DMS53 treated with DMSO at 0.1 percent for 48 hours (cell line): Measurements from ENCODE around the gene CRLF1.
A peak's percentile ranks its signal among the peaks of the same experiment; 100 is the strongest.
"Not testable (repeated sequence)": the region's sequence is repeated elsewhere in the genome, so short reads cannot be mapped to it uniquely, and the experiment has no call there.

Experiments
- DNase-seq: peaks from one replicate; lab custom pipeline; 2025; ENCODE audit not compliant: unreplicated experiment; lab: John Stamatoyannopoulos, UW

The CRLF1 gene

GRCh38 chr19:18593367-18594095, 13.1 kb downstream of the CRLF1 start:
- DNase-seq = no peak

- DNase-seq = not testable (repeated sequence)
Measured at GRCh38 chr19:18592732-18593131, 13.9 kb downstream of the CRLF1 start.

DNA sequence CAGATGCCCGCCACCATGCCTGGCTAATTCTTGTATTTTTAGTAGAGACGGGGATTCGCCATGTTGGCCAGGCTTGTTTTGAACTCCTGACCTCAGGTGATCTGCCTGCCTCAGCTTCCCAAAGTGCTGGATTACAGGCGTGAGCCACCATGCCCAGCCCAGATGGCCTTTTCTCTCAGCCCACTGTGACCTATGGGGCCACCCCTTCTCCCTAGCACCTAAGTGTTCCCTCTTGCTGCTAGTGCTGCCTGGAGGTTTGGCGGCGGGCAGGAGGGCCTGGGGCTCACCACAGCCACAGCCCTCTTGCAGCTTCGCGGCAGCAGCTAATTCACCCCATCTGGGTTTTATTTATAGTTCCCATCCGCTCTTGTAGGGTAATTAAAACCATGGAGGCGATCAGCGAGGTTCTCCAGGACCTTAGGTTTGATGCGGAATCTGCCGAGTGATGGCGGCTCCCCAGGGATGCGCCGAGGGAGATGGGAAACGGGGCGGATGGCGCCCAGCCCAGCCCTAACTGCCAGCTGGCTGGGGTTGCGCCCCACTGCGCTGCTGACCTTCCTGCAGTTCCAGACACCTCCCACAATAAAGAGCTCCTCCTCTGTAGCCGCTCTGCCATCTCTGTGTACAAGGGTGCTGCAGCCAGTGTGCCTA, 14.7 kb downstream of the CRLF1 start:
- no peak for DNase-seq

- no peak for DNase-seq
Measured at GRCh38 chr19:18590273-18591272, 16.0 kb downstream of the CRLF1 start.

- DNase-seq = peak; percentile 44
Measured at GRCh38 chr19:18589380-18590272, 17.0 kb downstream of the CRLF1 start.

GRCh38 chr19:18588611-18589379, 17.8 kb downstream of the CRLF1 start, which contains the start of gene REX1BD:
REX1BD (plus strand) TSS chr19:18588798; CDS start chr19:18588802, 4 bp downstream.
- DNase-seq = peak; percentile 44

DNA sequence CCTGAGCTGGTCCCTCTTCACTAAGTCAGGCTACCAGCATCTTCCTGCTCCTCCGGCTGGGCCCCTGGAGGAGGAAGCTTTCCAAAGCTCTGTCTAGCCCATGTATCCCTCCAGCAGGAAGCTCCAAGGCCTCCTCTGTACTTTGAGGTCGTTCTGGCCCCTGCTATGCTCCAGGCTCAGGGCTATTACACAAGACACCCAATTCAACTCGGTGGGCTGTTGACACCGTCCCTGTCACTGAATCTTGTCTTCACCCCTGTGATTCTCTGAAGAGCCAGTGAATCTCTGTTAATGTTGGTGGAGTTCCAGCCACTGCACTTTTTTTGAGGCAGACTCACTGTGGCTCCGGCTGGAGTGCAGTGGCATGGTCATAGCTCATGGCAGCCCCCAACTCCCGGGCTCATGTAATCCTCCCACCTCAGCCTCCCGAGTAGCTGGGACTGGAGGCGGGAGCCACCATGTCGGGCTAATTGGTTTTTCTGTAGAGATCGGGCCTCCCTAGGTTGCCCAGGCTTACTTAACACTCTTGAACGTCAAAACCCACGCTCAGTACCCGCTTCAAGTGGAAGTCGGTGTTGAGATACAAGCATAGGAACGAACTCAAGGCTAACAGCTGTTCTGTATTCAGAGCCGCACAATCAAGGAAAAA, 18.5 kb downstream of the CRLF1 start:
- no peak for DNase-seq

DNA sequence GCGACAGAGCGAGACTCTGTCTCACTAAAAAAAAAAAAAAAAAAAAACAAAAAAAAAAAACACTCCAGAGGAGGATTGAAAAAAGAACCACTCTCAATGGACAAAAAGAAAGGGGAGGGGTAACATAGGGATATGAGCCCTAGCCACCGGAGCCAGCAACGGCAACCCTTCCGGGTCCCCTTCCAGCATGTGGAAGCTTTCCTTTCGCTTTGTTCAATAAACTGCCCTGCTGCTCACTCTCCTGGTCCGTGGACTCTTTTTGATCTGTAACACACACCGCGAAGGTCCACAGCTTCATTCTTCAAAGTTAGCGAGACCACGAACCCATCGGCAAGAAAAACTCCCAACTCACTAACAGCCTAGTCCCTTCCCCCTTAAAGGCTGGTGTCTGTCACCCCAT, 19.0 kb downstream of the CRLF1 start:
- no peak for DNase-seq

GRCh38 chr19:18586306-18586705, 20.3 kb downstream of the CRLF1 start:
- no peak for DNase-seq

- DNase-seq = no peak
Measured at GRCh38 chr19:18580311-18580710, 26.3 kb downstream of the CRLF1 start.

DNA sequence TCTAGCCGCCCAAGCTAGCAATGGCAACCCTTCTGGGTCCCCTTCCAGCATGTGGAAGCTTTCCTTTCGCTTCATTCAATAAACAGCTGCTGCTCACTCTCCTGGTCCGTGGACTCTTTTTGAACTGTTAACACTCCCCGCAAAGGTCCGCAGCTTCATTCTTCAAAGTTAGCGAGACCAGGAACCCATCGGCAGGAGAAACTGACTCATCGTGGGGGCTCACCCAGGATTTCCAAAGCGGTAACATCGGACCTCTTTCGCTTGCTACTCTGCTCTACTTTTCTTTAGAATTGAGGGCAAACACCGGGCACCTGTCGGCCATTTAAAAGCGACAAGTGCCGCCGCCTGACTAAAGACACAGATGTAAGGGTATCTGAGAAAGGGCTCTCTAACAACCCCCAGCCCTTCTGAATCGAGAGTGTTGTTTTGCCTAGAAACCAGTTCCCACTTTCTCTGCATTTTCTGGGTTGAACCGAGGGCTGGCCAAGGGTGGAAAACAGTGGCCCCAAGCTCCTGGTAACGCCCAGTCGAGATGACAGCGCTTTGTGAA, 29.2 kb downstream of the CRLF1 start:
- DNase-seq = no peak

GRCh38 chr19:18576383-18576782, 30.2 kb downstream of the CRLF1 start:
- no peak for DNase-seq

- no peak for DNase-seq
Measured at GRCh38 chr19:18574691-18575291, 31.8 kb downstream of the CRLF1 start.

DNA sequence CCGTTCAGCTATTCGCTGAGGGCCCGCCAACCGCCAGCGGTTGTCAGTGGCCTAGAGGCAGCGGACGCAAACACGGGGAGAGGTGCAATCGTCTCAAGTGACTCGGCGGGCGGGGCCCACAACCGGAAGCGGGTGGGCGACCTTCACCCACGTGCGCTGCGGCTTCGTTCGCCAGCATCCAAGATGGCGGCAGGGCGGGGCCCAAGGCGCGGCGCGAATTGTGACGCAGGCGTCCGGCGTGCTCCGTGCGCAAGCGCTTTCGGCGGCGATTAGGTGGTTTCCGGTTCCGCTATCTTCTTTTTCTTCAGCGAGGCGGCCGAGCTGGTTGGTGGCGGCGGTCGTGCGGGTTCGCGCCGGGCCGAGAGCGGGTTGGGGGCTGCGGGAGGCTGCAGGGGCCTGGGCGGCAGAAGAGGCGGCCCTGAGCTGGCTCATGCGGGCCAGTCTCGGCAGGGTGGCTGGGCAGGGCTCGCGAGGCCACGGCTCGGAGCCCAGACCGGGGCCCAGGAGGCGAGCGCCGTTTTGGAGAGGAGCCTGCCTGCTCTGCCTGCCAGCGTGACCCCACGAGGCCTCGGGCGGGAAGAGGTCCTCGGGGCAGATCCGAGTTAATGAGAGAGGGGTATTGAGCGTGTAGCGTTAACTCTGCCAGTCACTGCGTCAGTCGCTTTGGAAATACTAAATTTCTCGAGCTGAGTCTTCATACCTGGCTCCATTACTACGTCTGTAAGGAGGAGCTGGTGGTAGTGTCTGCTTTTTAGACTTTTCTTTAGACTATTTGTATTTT, 34.8 kb downstream of the CRLF1 start, which contains the start of gene UBA52:
UBA52 (plus strand) TSS at position 294 of the 781 bp plus-strand sequence. CDS start 1,444 bp downstream, outside the sequence.
- peak; percentile 90 for DNase-seq

DNA sequence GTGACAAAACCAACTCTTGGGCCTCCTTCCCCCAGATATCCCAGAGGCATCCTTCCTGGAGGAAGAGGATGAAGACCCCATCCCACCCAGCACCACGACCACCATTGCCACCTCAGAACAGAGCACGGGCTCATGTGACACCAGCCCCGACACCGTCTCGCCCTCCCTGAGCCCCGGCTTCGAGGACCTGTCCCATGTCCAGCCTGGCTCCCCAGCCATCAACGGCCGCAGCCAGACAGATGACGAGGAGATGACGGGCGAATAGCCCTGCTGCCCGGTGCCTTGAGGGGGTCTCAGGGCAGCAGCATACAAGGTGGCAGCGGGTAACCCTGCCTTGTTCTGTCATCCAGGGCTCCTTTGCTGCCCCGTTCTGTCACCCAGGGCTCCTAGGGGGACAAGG, 38.2 kb downstream of the CRLF1 start:
- DNase-seq = no peak

DNA sequence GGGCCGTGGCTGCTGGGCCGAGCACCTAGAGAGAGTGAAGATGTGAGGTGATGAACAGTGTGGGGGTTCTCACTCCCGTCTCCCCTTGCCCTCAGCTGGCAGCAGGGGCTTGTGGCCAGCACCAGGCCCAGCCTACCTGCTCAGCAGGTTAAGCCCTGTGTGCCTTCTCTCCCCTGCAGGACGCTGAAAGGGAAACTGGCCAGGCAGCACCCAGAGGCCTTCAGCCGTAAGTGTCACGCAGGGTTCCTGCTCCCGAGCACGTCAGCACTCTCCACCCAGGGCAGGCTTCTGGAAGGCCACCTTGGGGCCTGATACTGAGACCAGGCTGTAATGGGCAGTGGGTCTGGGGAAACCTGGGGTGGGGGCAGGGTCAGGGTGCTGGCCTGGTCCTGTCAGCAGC, 39.6 kb downstream of the CRLF1 start:
- DNase-seq = no peak

DNA sequence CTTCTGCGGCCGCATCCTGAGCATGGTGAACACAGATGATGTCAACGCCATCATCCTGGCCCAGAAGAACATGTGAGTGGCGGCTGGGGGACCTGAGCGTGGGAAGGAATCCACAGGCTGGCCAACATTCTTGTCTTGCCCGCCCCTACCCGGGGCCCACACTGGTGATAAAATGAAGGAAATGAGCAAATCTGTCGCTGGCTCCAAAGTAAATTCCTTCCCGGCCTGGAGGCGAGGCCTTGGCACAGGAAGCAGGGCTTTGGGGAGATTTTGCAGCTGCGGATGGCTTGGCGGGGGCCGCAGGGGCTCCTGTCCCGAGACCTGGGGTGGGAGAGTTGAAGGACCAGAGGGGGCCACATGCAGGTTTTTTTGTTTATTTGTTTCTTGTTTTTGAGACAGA, 44.5 kb downstream of the CRLF1 start:
- no peak for DNase-seq

DNA sequence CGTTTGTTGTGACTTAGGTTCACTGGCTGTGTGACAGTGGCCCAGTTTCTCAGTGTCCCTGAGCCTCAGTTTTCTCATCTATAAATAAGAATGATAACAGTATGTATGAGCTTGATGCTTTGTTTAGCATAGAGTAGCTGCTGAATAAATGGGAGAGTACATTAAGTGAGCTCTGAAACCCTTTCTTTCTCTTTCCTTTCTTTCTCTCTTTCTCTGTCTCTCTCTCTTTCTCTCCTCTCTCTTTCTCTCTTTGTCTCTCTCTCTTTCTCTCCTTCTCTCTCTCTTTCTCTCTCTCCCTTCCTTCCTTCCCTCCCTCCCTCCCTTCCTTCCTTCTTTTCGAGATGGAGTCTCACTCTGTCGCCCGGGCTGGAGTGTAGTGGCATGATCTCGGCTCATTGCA, 46.9 kb downstream of the CRLF1 start:
- DNase-seq = no peak
